H9 (cell line): ENCODE results near the gene ANHX. TPM values are rescaled to one million over a fixed set of nuclear protein-coding genes. Genes with fewer than 3 reads are reported as not detected.

ENCODE experiments used
- DNase-seq: peaks from one replicate; pipeline ENCODE4 v3.0.0-alpha.2; 2017
- H2AFZ ChIP-seq: one replicate; pipeline ENCODE4 v1.6.1; 2013; ENCODE audit warnings: mild to moderate bottlenecking, low read length, control low read depth, moderate library complexity
- H2AK5ac ChIP-seq: 2 replicates; pipeline ENCODE4 v1.6.1; 2013; ENCODE audit warnings: low read length, control low read depth, mixed read lengths; ENCODE audit not compliant: insufficient read length
- H2BK120ac ChIP-seq: one replicate; pipeline ENCODE4 v1.6.1; 2013; ENCODE audit warnings: low read depth, mild to moderate bottlenecking, low read length, control low read depth, inconsistent platforms; ENCODE audit not compliant: poor library complexity, severe bottlenecking
- H2BK12ac ChIP-seq: 2 replicates; pipeline ENCODE4 v1.6.1; 2013; ENCODE audit warnings: low read length, control low read depth, mixed read lengths, low read depth; ENCODE audit not compliant: insufficient read length
- H2BK15ac ChIP-seq: 2 replicates; pipeline ENCODE4 v1.6.1; 2013; ENCODE audit warnings: low read depth, low read length, control low read depth
- H2BK20ac ChIP-seq: one replicate; pipeline ENCODE4 v1.6.1; 2013; ENCODE audit warnings: low read depth, mild to moderate bottlenecking, low read length, control low read depth, inconsistent platforms; ENCODE audit not compliant: poor library complexity, severe bottlenecking
- H2BK5ac ChIP-seq: 2 replicates; pipeline ENCODE4 v1.6.1; 2013; ENCODE audit warnings: low read length, control low read depth, mixed read lengths; ENCODE audit not compliant: insufficient read length
- H3K14ac ChIP-seq: 2 replicates; pipeline ENCODE4 v1.6.1; 2013; ENCODE audit warnings: low read length, control low read depth; ENCODE audit not compliant: insufficient read depth
- H3K18ac ChIP-seq: 2 replicates; pipeline ENCODE4 v1.6.1; 2013; ENCODE audit warnings: low read depth, mild to moderate bottlenecking, mixed read lengths, low read length, control low read depth; ENCODE audit not compliant: insufficient read length
- H3K23ac ChIP-seq: 2 replicates; pipeline ENCODE4 v1.6.1; 2013; ENCODE audit warnings: low read length, control low read depth, mixed read lengths, low read depth; ENCODE audit not compliant: insufficient read length
- H3K23me2 ChIP-seq: 2 replicates; pipeline ENCODE4 v1.6.1; 2013; ENCODE audit warnings: low read depth, mild to moderate bottlenecking, mixed read lengths, low read length, control low read depth; ENCODE audit not compliant: insufficient read length, poor library complexity, severe bottlenecking
- H3K27ac ChIP-seq: 2 replicates; pipeline ENCODE4 v1.5.1; 2013; ENCODE audit warnings: low read length, control low read depth, mixed read lengths, low read depth; ENCODE audit not compliant: insufficient read length
- H3K27me3 ChIP-seq: 2 replicates; pipeline ENCODE4 v1.6.1; 2013; ENCODE audit warnings: low read length, control low read depth, inconsistent platforms; ENCODE audit not compliant: insufficient read depth
- H3K4ac ChIP-seq: 2 replicates; pipeline ENCODE4 v1.6.1; 2013; ENCODE audit warnings: low read depth, mild to moderate bottlenecking, control low read depth, inconsistent platforms, low read length, moderate library complexity
- H3K4me1 ChIP-seq: 2 replicates; pipeline ENCODE4 v1.6.1; 2013; ENCODE audit warnings: low read length, control low read depth, inconsistent platforms; ENCODE audit not compliant: insufficient read depth
- H3K4me2 ChIP-seq: 2 replicates; pipeline ENCODE4 v1.6.1; 2013; ENCODE audit warnings: low read length, control low read depth, mixed read lengths; ENCODE audit not compliant: insufficient read length, insufficient read depth
- H3K56ac ChIP-seq: 2 replicates; pipeline ENCODE4 v1.6.1; 2013; ENCODE audit warnings: low read depth, mild to moderate bottlenecking, mixed read lengths, low read length, control low read depth; ENCODE audit not compliant: insufficient read length
- H3K79me1 ChIP-seq: 2 replicates; pipeline ENCODE4 v1.6.1; 2013; ENCODE audit warnings: low read depth, mild to moderate bottlenecking, moderate library complexity, low read length, control low read depth, inconsistent platforms; ENCODE audit not compliant: insufficient read depth, poor library complexity, severe bottlenecking
- H3K79me2 ChIP-seq: 2 replicates; pipeline ENCODE4 v1.6.1; 2013; ENCODE audit warnings: low read length, control low read depth, inconsistent platforms; ENCODE audit not compliant: insufficient read depth
- H3K9ac ChIP-seq: 2 replicates; pipeline ENCODE4 v1.6.1; 2013; ENCODE audit warnings: low read length, control low read depth, mixed read lengths; ENCODE audit not compliant: insufficient read length; ENCODE audit errors: extremely low read depth
- H3K9me3 ChIP-seq: one replicate; pipeline ENCODE4 v1.6.1; 2013; ENCODE audit warnings: low read depth, low read length, inconsistent platforms; ENCODE audit not compliant: control insufficient read depth
- H3T11ph ChIP-seq: one replicate; pipeline ENCODE4 v1.6.1; 2013; ENCODE audit warnings: mild to moderate bottlenecking, low read length, control low read depth, inconsistent platforms
- H4K20me1 ChIP-seq: one replicate; pipeline ENCODE4 v1.6.1; 2013; ENCODE audit not compliant: control insufficient read depth, insufficient read length, insufficient read depth
- H4K5ac ChIP-seq: 2 replicates; pipeline ENCODE4 v1.6.1; 2013; ENCODE audit warnings: low read depth, mild to moderate bottlenecking, mixed read lengths, low read length, control low read depth; ENCODE audit not compliant: insufficient read length
- H4K8ac ChIP-seq: replicated peaks from 2 replicates; pipeline ENCODE4 v1.6.1; 2013; ENCODE audit warnings: low read length, control low read depth, mixed read lengths, low read depth; ENCODE audit not compliant: insufficient read length
- H4K91ac ChIP-seq: 2 replicates; pipeline ENCODE4 v1.6.1; 2013; ENCODE audit warnings: low read depth, mild to moderate bottlenecking, moderate library complexity, mixed read lengths, low read length, control low read depth; ENCODE audit not compliant: insufficient read length
- H3K27ac Mint-ChIP-seq, 3 experiments: 2 replicates in 2 of 3; 3 replicates in 1 of 3; pipeline ENCODE4 v1.8.0; 2020 to 2021; ENCODE audit warnings: mixed read lengths in 3 of 3, mild to moderate bottlenecking in 1 of 3, moderate library complexity in 1 of 3
- H3K27me3 Mint-ChIP-seq: 2 replicates; pipeline ENCODE4 v1.8.0; 2021; ENCODE audit warnings: low read depth, mild to moderate bottlenecking, moderate library complexity, mixed read lengths
- H3K36me3 Mint-ChIP-seq, 3 experiments: 2 replicates in 2 of 3; 3 replicates in 1 of 3; pipeline ENCODE4 v1.8.0; 2020 to 2021; ENCODE audit warnings: low read depth in 3 of 3, mixed read lengths in 3 of 3; ENCODE audit not compliant: insufficient read depth in 1 of 3
- H3K4me1 Mint-ChIP-seq, 2 experiments: 2 replicates each; pipeline ENCODE4 v1.8.0; 2020; ENCODE audit warnings: mixed read lengths in 2 of 2
- H3K4me3 Mint-ChIP-seq, 2 experiments: 2 replicates in 1 of 2; 3 replicates in 1 of 2; pipeline ENCODE4 v1.8.0; 2020 to 2021; ENCODE audit warnings: mild to moderate bottlenecking in 2 of 2, mixed read lengths in 2 of 2, moderate library complexity in 1 of 2
- H3K9me3 Mint-ChIP-seq, 2 experiments: 2 replicates in 1 of 2; 3 replicates in 1 of 2; pipeline ENCODE4 v1.8.0; 2020; ENCODE audit warnings: mild to moderate bottlenecking in 2 of 2, mixed read lengths in 2 of 2, moderate library complexity in 1 of 2
- CTCF ChIP-seq: fragments of 200-600 bp; sonication (generic); conservative IDR thresholded peaks from 3 replicates; pipeline ENCODE4 v1.8.0; 2021; ENCODE audit warnings: antibody characterized with exemption, mild to moderate bottlenecking
- WGBS: extraction: QIAGEN DNeasy Blood & Tissue Kit; methylation state at CpG from one replicate; pipeline ENCODE4 v1.1.7; 2013; ENCODE audit warnings: missing lambda C conversion rate, low lambda C conversion rate, mixed read lengths; ENCODE audit not compliant: insufficient read length; ENCODE audit errors: extremely low coverage; 5-methylcytosine and 5-hydroxymethylcytosine counted together
- total RNA-seq: library from RNA; stranded (reverse); gene quantifications from 2 replicates; pipeline ENCODE4 v1.2.1, GENCODE V29; 2021

ANHX gene
- total RNA-seq, 1 experiment from 2014 or later: not detected

GRCh38 chr12:133220521-133220920 is 15.2 kb downstream of the ANHX start:
- TF ChIP-seq CTCF: no peak
- H4K5ac ChIP-seq: no peak overlapping the region
- DNase-seq: no peak
- H3K9me3 ChIP-seq: peaks cover 82% of the 10 kb centered on the region
- H2BK12ac ChIP-seq: no peak overlapping the region
- H2BK15ac ChIP-seq: no peak overlapping the region
- no peak overlapping the region for H4K8ac ChIP-seq
- Mint-ChIP-seq H3K27me3 (peaks cover 8% of the 10 kb centered on the region), H3K4me3 (no peak overlapping the region), H3K9me3 (peaks cover 89 to 94% of the 10 kb centered on the region in 2 experiments), H3K36me3 (peaks cover 22 to 36% (median 24%) of the 10 kb centered on the region in 3 experiments; a peak in 6 of 7 replicates), H3K4me1 (no peaks in the 10 kb centered on the region), H3K27ac (no peak overlapping the region)
- H3K14ac ChIP-seq: no peak overlapping the region
- no peak overlapping the region for H3K23ac ChIP-seq
- no peak overlapping the region for H2BK20ac ChIP-seq
- H3K27me3 ChIP-seq: no peaks in the 10 kb centered on the region
- H3K4me1 ChIP-seq: no peaks in the 10 kb centered on the region
- H3T11ph ChIP-seq: no peak overlapping the region
- no peaks in the 10 kb centered on the region for H3K79me1 ChIP-seq
- no peak overlapping the region for H3K27ac ChIP-seq
- no peak overlapping the region for H3K56ac ChIP-seq
- no CpG with 5 or more reads among the region's 6 CpGs for WGBS
- H2BK120ac ChIP-seq: no peak overlapping the region
- no peak overlapping the region for H3K18ac ChIP-seq
- no peaks in the 10 kb centered on the region for H3K79me2 ChIP-seq
- no peak overlapping the region for H3K4me2 ChIP-seq
- H4K91ac ChIP-seq: no peak overlapping the region
- H4K20me1 ChIP-seq: no peaks in the 10 kb centered on the region
- H2AFZ ChIP-seq: no peak overlapping the region
- H3K4ac ChIP-seq: no peak overlapping the region
- H2AK5ac ChIP-seq: no peak overlapping the region
- no peaks in the 10 kb centered on the region for H3K23me2 ChIP-seq
- no peak overlapping the region for H3K9ac ChIP-seq
- H2BK5ac ChIP-seq: no peak overlapping the region
